GM13977 (cell line): ENCODE data around the gene SULT1C3.
"Not testable (repeated sequence)": the region's sequence is repeated elsewhere in the genome, so short reads cannot be mapped to it uniquely, and the experiment has no call there.

ENCODE experiments used
- DNase-seq: peaks from one replicate; pipeline ENCODE4 v3.0.0; 2012; ENCODE audit warnings: low spot score
- in situ Hi-C: fragments of 300-500 bp; cut with MboI; formaldehyde crosslinking; loops from one replicate; pipeline ENCODE4 v1.12.0; 2022; ENCODE audit warnings: low sequenced_read_pairs, low pct_unique_long_range_greater_than_20kb, mixed read lengths, inconsistent platforms; ENCODE audit not compliant: unreplicated experiment
- TF ChIP-seq, protein P1 (sequence below): IDR thresholded peaks from 2 replicates; pipeline ENCODE4 v1.5.1; 2012; ENCODE audit warnings: mild to moderate bottlenecking, control low read depth; ENCODE audit not compliant: insufficient read depth; ENCODE audit errors: extremely low read depth, missing control alignments

The SULT1C3 gene

DNA sequence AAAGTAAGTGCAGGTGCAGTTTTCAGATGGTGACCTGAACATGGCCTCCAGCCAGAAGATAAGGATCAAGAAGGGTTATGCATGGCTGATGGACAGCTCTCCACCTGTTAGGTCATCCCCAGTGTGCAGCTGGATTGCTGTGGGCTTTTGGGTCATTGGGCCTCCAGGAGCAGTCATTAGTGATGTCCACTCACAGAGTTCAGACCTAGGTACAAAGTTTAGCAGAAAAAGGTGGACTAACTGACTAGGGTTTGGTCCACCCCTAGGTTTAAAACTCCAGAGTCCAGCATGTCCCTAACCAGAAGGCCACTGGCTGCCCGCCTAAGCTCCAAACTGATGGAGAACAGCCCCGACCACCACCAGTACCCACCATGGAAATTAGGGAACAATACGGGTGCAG lies 30.6 kb downstream of the SULT1C3 start:
- DNase-seq, result no peak
- TF ChIP-seq, protein P1, sequence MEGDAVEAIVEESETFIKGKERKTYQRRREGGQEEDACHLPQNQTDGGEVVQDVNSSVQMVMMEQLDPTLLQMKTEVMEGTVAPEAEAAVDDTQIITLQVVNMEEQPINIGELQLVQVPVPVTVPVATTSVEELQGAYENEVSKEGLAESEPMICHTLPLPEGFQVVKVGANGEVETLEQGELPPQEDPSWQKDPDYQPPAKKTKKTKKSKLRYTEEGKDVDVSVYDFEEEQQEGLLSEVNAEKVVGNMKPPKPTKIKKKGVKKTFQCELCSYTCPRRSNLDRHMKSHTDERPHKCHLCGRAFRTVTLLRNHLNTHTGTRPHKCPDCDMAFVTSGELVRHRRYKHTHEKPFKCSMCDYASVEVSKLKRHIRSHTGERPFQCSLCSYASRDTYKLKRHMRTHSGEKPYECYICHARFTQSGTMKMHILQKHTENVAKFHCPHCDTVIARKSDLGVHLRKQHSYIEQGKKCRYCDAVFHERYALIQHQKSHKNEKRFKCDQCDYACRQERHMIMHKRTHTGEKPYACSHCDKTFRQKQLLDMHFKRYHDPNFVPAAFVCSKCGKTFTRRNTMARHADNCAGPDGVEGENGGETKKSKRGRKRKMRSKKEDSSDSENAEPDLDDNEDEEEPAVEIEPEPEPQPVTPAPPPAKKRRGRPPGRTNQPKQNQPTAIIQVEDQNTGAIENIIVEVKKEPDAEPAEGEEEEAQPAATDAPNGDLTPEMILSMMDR, result no peak
- in situ Hi-C loops, result no loop called here

DNA sequence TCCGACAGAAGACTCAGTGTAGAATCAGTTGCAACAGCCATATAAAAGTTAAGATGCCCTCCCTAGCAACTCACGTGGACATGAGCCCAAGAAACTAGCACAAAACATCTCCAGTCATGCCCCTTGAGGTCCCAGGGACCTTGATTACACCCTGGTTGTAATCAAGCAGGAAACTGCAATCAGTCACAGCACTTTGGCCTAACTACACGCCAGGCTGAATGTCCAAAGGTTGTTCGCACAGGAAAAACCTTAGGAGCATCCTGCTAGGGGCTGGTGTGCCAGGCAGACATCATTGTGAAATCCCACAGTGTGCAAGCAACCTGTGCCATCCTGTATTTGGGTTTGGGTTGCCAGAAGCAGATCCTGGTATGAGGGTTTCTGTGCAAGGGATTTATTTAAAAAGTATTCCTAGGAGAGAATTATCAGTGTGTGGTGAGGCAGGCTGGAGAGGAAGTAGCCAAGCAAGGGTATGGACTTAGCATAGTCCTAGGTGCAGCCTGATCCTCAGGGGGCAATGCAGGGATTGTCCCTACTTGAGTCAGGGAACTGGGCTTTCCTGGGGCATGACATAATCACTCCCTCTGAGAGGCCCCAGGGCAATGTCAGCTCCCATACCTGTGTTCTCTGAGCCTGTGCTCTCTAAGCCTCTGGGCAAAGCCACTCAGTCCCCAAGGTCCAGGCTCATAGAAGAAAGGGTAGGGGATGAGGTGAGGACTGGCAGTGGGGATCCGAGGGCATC lies 31.2 kb downstream of the SULT1C3 start:
- TF ChIP-seq, protein P1, result no peak
- no peak for DNase-seq
- in situ Hi-C loops, result no loop called here

DNA sequence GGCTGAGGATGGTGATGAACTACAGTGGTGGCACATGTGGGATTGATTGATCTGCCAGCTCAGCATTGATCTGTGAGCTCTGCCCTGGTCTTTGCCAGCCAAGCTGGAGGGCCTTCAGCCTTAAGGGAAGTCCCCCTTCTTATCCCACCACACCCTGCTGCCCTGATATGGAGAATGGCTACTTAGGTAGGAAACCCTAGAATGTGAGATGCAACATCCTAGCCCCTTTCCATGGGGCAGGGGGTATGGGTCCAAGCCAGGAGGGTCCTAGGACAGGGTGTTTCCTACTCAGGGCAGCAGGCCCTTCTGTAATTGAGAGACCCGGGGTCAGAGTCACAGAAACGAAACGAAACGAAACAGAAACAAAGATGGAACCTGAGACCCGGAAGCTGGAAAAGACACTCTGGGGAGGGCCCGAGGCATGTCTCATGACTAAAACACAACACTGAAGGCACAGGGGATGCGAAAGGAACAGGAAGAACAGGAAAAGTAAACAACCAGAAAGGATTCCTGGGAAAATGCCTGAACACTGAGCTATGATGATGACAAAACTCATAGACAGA lies 32.0 kb downstream of the SULT1C3 start:
- in situ Hi-C loops, result no loop called here
- TF ChIP-seq, protein P1, result no peak
- no peak for DNase-seq

DNA sequence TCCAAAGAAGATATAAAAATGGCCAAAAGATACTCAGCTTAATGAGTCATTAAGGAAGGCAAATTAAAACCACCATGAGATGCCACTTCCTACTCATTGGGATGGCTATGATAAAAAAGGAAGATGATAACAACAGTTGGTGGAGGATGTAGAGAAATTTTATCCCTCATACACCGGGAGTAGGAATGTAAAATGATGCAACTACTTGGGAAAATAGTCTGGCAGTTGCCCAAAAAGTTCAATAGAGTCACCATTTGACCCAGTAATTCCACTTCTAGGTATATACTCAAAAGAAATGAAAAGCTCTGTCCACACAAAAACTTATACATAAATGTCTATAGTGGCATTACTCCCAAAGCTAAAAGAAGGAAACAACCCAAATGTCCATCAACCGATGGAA lies 38.9 kb downstream of the SULT1C3 start:
- TF ChIP-seq, protein P1, result no peak
- in situ Hi-C loops, result no loop called here

DNA sequence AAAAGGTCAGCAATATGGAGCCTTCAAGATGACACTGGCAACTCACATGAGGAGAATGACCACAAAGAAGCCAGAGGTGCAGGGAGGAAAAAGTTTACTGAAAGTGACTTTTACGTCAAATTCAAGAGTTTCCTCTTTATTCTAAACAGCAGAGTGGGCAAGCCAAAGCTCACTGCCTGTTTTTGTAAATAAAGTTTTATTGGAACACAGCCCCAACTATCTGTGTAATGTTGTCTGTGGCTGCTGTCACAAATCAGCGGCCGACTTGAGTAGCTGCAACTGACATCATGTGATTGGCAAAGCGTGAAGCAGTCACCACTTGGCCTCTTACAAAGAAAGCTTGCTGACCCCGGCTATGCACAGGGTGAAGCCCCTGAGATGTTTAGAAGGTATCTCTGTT lies 39.7 kb downstream of the SULT1C3 start:
- in situ Hi-C loops, result no loop called here
- DNase-seq, result no peak
- TF ChIP-seq, protein P1, result no peak

More for the DNA sequence above, 38.9 kb downstream of the SULT1C3 start:
- no peak for DNase-seq

DNA sequence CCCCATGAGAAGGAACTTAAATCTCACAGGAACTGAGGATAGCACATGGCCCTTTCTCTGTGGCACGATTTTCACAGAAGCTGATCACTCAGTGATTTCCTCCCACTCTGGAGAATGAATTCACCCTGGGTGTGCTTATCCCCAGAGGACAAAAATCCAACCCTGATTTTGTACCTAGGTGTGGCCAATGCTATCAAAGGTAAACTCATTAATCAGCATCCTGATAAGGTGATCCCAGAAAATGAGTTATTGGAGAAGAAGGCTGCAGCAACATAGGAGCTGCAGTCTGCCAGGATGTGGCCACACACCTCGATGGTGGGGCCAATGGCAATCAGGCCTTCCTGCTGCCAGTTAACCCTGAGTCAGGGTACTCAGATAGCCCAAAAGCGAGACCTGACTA lies 40.7 kb downstream of the SULT1C3 start:
- TF ChIP-seq, protein P1, result no peak
- in situ Hi-C loops, result no loop called here
- DNase-seq, result no peak

DNA sequence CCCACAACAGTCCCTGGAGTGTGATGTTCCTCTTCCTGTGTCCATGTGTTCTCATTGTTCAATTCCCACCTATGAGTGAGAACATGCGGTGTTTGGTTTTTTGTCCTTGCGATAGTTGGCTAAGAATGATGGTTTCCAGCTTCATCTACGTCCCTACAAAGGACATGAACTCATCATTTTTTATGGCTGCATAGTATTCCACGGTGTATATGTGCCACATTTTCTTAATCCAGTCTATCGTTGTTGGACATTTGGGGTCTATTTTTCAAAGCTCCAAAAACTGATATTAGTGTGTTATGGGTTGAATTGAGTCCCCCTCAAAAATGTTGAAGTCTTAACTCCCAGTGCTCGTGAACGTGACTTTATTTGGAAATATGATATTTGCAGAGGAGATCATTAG lies 44.8 kb downstream of the SULT1C3 start:
- DNase-seq, in situ Hi-C loops: not testable (repeated sequence)
